Measurements from ENCODE around the gene ALDH16A1. TPM values are rescaled to one million over a fixed set of nuclear protein-coding genes. Genes with fewer than 3 reads are reported as not detected.

Gene ALDH16A1
- total RNA-seq, 1 experiment from 2014 or later, result 51.7 TPM

DNA sequence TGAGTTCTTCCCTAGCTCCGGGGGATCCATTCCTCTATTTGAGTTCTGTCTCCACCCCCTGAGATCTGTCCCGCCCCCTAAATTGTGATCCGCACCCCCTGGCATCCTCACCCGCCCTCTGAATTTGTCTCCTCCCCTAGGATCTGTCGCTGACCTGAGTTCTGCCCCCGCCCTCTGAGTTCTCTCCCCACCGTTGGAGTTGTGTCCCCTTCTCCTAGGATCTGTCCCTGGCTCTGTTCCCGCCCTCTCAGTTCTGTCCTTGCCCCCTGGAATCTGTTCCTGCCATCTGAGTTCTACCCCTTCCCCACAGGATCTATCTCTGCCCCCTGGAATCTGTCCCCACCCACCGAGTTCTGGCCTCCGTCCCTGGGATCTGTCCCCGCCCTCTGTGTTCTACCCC, 10.7 kb upstream of the ALDH16A1 start:
- Histone ChIP-seq H4K91ac (ENCODE audit: insufficient read length, low read depth, low read length) (no peak overlapping the region), H3T11ph (ENCODE audit: low read length) (no peak overlapping the region), H4K5ac (ENCODE audit: insufficient read length, low read depth, low read length) (no peak overlapping the region), H2BK12ac (ENCODE audit: insufficient read length, low read depth, low read length) (no peak overlapping the region), H3K56ac (ENCODE audit: insufficient read length, low read depth, low read length) (no peak overlapping the region), H3K9me3 (ENCODE audit: control insufficient read depth, low read depth, low read length) (no peaks in the 10 kb centered on the region), H2BK20ac (ENCODE audit: low read depth, low read length, poor library complexity, severe bottlenecking) (no peak overlapping the region), H2BK15ac (ENCODE audit: low read depth, low read length) (no peak overlapping the region), H3K4ac (ENCODE audit: low read depth, low read length) (no peak overlapping the region), H2BK5ac (ENCODE audit: insufficient read length, low read length) (no peak overlapping the region), H3K79me1 (ENCODE audit: insufficient read depth, low read depth, low read length, poor library complexity, severe bottlenecking) (no peaks in the 10 kb centered on the region), H2AFZ (ENCODE audit: low read length) (peak overlapping the region; percentile 79), H3K23me2 (ENCODE audit: insufficient read length, low read depth, low read length, poor library complexity, severe bottlenecking) (peaks cover 21% of the 10 kb centered on the region), H3K79me2 (ENCODE audit: insufficient read depth, low read length) (no peaks in the 10 kb centered on the region), H3K4me1 (ENCODE audit: insufficient read depth, low read length) (no peaks in the 10 kb centered on the region), H3K27ac (ENCODE audit: insufficient read length, low read depth, low read length) (no peak overlapping the region), H4K8ac (replicated peaks; ENCODE audit: insufficient read length, low read depth, low read length) (no peak overlapping the region), H3K18ac (ENCODE audit: insufficient read length, low read depth, low read length) (peak overlapping the region; percentile 21), H3K4me2 (ENCODE audit: insufficient read depth, insufficient read length, low read length) (peak overlapping the region; percentile 83), H3K9ac (ENCODE audit: extremely low read depth, insufficient read length, low read length) (no peak overlapping the region), H3K27me3 (ENCODE audit: insufficient read depth, low read length) (peaks cover 31% of the 10 kb centered on the region; the same call in 1 of the 2 replicates), H3K23ac (ENCODE audit: insufficient read length, low read depth, low read length) (no peak overlapping the region), H4K20me1 (ENCODE audit: control insufficient read depth, insufficient read depth, insufficient read length) (no peaks in the 10 kb centered on the region), H2BK120ac (ENCODE audit: low read depth, low read length, poor library complexity, severe bottlenecking) (no peak overlapping the region), H3K14ac (ENCODE audit: insufficient read depth, low read length) (no peak overlapping the region), H2AK5ac (ENCODE audit: insufficient read length, low read length) (no peak overlapping the region)
- Mint-ChIP-seq H3K27me3 (ENCODE audit: low read depth) (peaks cover 49% of the 10 kb centered on the region), H3K9me3 (no peaks in the 10 kb centered on the region; a peak in 1 of 5 replicates), H3K27ac (peak overlapping the region; percentile 41 to 59 (median 59); a peak in 5 of 7 replicates), H3K4me1 (peaks cover 19 to 34% of the 10 kb centered on the region in 2 experiments), H3K36me3 (ENCODE audit: insufficient read depth in 1 of 3, low read depth in 3 of 3) (peaks cover 10 to 16% (median 15%) of the 10 kb centered on the region in 3 experiments), H3K4me3 (peak overlapping the region; percentile 74 to 82)
- DNase-seq, result no peak
- no CpG with 5 or more reads among the region's 11 CpGs for WGBS (ENCODE audit: extremely low coverage, insufficient read length, low lambda C conversion rate)
- TF ChIP-seq CTCF (conservative IDR thresholded peaks at IDR 0.05), result no peak

Measured in H9 (cell line).